BE2C (cell line): ENCODE results near the gene DOCK6.

Experiments used
- DNase-seq: peaks from one replicate; pipeline ENCODE4 v3.0.0-alpha.2; 2020
- H3K27me3 ChIP-seq: fragments of 250-450 bp; sonication (Bioruptor Pico); 2 replicates; pipeline ENCODE4 v1.5.1; 2020; ENCODE audit warnings: mild to moderate bottlenecking
- H3K36me3 ChIP-seq: fragments of 250-450 bp; sonication (Bioruptor Pico); 2 replicates; pipeline ENCODE4 v1.5.1; 2020; ENCODE audit warnings: mild to moderate bottlenecking
- H3K4me1 ChIP-seq: fragments of 250-450 bp; sonication (Bioruptor Pico); 2 replicates; pipeline ENCODE4 v1.5.1; 2020
- H3K4me3 ChIP-seq: 2 replicates; pipeline ENCODE4 v1.5.1; 2011; ENCODE audit warnings: low read depth, low read length
- H3K9me3 ChIP-seq: fragments of 250-450 bp; sonication (Bioruptor Pico); 2 replicates; pipeline ENCODE4 v1.5.1; 2020
- TF ChIP-seq, protein P1 (sequence below): IDR thresholded peaks from 2 replicates; pipeline ENCODE4 v1.5.1; 2012; ENCODE audit warnings: mild to moderate bottlenecking, low read depth, low read length

DOCK6 gene

DNA sequence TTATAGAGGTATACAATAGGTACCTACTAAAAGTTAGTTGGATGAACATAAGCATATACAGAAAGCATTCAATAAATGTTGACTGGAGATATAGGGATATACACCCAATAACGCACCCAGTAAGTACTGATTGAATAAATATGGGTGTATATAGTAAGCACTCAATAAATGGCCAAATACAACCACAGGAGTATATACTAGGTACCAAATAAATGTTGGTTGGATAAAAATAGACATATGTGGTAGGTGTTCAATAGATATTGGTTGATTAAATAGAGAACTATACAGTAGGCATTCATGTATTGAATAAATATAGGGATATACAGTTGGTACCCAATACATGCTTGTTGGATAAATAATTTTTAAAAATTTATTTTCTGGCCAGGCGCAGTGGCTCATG, 13.5 kb downstream of the DOCK6 start:
- DNase-seq = no peak
- no peaks in the 10 kb centered on the region for H3K27me3 ChIP-seq
- TF ChIP-seq, protein P1, sequence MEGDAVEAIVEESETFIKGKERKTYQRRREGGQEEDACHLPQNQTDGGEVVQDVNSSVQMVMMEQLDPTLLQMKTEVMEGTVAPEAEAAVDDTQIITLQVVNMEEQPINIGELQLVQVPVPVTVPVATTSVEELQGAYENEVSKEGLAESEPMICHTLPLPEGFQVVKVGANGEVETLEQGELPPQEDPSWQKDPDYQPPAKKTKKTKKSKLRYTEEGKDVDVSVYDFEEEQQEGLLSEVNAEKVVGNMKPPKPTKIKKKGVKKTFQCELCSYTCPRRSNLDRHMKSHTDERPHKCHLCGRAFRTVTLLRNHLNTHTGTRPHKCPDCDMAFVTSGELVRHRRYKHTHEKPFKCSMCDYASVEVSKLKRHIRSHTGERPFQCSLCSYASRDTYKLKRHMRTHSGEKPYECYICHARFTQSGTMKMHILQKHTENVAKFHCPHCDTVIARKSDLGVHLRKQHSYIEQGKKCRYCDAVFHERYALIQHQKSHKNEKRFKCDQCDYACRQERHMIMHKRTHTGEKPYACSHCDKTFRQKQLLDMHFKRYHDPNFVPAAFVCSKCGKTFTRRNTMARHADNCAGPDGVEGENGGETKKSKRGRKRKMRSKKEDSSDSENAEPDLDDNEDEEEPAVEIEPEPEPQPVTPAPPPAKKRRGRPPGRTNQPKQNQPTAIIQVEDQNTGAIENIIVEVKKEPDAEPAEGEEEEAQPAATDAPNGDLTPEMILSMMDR = no peak
- no peaks in the 10 kb centered on the region for H3K36me3 ChIP-seq
- no peaks in the 10 kb centered on the region for H3K9me3 ChIP-seq
- no peak overlapping the region for H3K4me3 ChIP-seq
- no peaks in the 10 kb centered on the region for H3K4me1 ChIP-seq

DNA sequence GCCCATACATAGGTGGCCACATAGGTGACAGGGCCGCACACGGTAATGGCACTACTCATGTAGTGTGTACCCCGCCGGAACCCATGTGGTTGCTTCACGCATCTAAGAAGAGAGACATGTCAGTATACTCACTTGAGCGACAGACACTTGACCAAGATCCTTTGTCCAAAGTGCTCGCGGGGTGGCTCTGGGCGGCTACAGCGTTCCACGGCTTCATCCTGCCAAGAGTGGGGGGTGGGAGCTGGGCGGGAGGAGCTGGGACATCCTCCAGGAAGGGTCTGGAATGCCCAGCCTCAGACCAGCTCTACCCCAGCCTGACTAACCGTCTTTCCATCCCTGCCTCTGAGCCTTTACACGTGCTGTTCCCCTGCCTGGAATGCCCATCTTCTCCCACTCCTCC, 14.4 kb downstream of the DOCK6 start:
- TF ChIP-seq, protein P1 = no peak
- H3K36me3 ChIP-seq = no peaks in the 10 kb centered on the region
- no peak overlapping the region for H3K4me3 ChIP-seq
- H3K9me3 ChIP-seq = no peaks in the 10 kb centered on the region
- H3K4me1 ChIP-seq = peaks cover 2% of the 10 kb centered on the region; the same call in 1 of the 2 replicates
- DNase-seq = no peak
- no peaks in the 10 kb centered on the region for H3K27me3 ChIP-seq

DNA sequence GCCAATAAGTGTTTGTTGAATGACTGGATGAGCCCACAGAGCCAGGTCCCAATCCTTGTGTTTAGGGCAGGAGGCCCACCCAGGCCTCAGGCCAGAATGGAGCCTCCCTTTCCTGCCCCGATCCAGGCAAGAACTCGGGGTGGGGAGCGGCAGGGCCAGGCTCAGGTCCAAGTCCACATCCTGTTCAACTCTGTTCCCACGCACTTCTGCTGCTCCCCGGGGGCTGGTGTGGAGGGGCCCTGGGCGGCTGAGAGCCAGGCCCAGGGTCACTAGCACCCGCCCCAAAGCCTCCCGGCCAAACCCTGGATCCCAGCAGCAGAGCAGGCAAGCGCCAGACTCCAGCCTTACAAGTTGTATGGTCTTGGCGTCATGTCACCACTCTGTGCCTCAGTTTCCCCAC, 14.9 kb downstream of the DOCK6 start:
- Histone ChIP-seq H3K9me3 (no peaks in the 10 kb centered on the region), H3K4me1 (peaks cover 2% of the 10 kb centered on the region; the same call in 1 of the 2 replicates), H3K27me3 (no peaks in the 10 kb centered on the region), H3K36me3 (no peaks in the 10 kb centered on the region), H3K4me3 (no peak overlapping the region)
- no peak for DNase-seq
- TF ChIP-seq, protein P1 = no peak

DNA sequence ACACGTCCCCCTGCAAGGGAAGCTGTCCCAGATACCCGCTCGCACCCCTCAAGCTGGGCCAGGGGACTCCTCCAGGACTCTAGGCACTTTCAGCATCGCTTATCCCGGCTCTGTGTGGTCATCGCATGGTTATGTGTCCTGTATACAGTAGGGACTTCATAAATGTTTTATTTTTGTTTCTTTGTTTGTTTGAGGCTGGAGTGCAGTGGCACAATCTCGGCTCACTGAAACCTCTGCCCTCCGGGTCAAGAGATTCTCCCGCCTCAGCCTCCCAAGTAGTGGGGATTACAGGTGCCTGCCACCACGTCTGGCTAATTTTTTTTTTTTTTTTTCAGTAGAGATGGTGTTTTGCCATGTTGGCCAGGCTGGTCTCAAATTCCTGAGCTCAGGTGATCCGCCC, 15.4 kb downstream of the DOCK6 start:
- no peak for DNase-seq
- Histone ChIP-seq H3K4me1 (peaks cover 2% of the 10 kb centered on the region; the same call in 1 of the 2 replicates), H3K4me3 (no peak overlapping the region), H3K36me3 (no peaks in the 10 kb centered on the region), H3K9me3 (no peaks in the 10 kb centered on the region), H3K27me3 (no peaks in the 10 kb centered on the region)
- TF ChIP-seq, protein P1 = no peak

DNA sequence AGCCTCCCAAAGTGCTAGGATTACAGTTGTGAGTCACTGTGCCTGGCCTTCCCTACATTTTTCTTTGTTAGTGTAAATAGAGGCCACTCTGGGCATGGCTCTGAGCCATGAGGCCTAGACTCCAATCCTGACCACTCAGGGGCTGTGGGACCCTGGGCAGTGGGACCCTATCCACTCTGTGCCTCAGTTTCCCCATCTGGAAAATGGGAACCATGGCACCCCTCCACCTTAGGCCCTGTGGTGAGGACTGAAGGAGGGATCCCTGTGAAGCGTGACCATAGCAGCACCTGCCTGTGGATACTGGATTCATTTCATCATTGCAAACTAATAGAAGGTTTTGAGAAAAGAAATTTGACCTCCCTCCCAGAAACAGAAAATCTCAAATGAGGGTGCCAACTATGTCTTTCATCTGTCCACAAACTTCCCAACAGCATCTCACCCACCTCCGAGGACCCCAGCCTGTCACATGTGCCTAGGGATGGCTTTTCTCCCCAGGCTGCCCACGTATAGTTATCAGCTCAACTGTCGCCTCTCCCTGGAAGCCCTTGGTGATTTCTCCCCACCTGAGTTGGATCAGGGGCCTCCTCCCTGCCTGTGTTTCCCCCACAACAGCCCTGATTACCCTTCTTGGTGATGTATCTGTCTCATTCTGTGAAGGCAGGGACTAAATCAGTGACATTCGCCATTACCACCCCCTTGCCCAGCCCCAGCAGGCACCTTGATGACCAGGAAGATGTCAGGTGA, 17.3 kb downstream of the DOCK6 start:
- Histone ChIP-seq H3K9me3 (no peaks in the 10 kb centered on the region), H3K27me3 (no peaks in the 10 kb centered on the region), H3K36me3 (no peaks in the 10 kb centered on the region), H3K4me3 (no peak overlapping the region), H3K4me1 (peaks cover 2% of the 10 kb centered on the region; the same call in 1 of the 2 replicates)
- TF ChIP-seq, protein P1 = no peak
- DNase-seq = no peak

DNA sequence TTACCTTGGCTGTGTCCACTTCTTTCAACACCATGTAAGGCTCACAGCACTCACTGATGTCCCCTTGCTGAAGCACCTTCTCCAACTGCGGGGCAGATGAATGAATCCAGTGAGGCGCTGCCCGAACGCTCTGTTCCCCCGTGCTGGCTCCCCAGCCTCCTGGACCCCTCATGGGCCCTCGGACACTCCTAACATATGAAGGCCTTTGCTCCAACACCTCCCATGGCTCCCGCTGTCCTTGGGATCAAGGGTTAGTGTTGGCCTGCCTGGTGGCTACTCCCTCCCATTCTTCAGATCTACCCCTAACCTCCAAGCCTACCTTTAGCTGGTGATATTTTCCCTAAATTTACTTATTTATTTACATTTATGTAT, 18.5 kb downstream of the DOCK6 start:
- TF ChIP-seq, protein P1 = no peak
- no peaks in the 10 kb centered on the region for H3K27me3 ChIP-seq
- H3K4me3 ChIP-seq = peak overlapping the region; percentile 47

More for the DNA sequence above, 18.5 kb downstream of the DOCK6 start:
- Histone ChIP-seq H3K9me3 (no peaks in the 10 kb centered on the region), H3K36me3 (no peaks in the 10 kb centered on the region), H3K4me1 (peaks cover 2% of the 10 kb centered on the region; the same call in 1 of the 2 replicates)
- DNase-seq = no peak
